Stimulated activated CD8-positive, alpha-beta memory T cell treated with anti-CD3 and anti-CD28 coated beads, Interleukin-15, amount 100 ng/mL, for 24 hours (primary cell): ENCODE measurements around the gene SLC17A3.

Source experiments
- DNase-seq: peaks from one replicate; pipeline ENCODE4 v3.0.0-alpha.2; 2020; ENCODE audit warnings: low read depth

The SLC17A3 gene

GRCh38 chr6:25874118-25874517 lies at the start of gene SLC17A3:
SLC17A3 (minus strand) TSS chr6:25874243; CDS start chr6:25868387, 5,856 bp downstream.
- no peak for DNase-seq

- no peak for DNase-seq
Measured at GRCh38 chr6:25922301-25922700, 48.3 kb upstream of the SLC17A3 start.

GRCh38 chr6:25921525-25922203 lies 47.6 kb upstream of the SLC17A3 start:
- DNase-seq: no peak

- DNase-seq: no peak
Measured at GRCh38 chr6:25919657-25920056, 45.6 kb upstream of the SLC17A3 start.

- no peak for DNase-seq
Measured at GRCh38 chr6:25918083-25918683, 44.1 kb upstream of the SLC17A3 start.

- DNase-seq: no peak
Measured at GRCh38 chr6:25916789-25917490, 42.9 kb upstream of the SLC17A3 start.

- DNase-seq: no peak
Measured at GRCh38 chr6:25916330-25916729, 42.3 kb upstream of the SLC17A3 start.

- no peak for DNase-seq
Measured at GRCh38 chr6:25913741-25914140, 39.7 kb upstream of the SLC17A3 start.

GRCh38 chr6:25911351-25911750 lies 37.3 kb upstream of the SLC17A3 start:
- DNase-seq: no peak

GRCh38 chr6:25907475-25908014 lies 33.5 kb upstream of the SLC17A3 start:
- DNase-seq: no peak

- no peak for DNase-seq
Measured at GRCh38 chr6:25903467-25904099, 29.5 kb upstream of the SLC17A3 start.

- no peak for DNase-seq
Measured at GRCh38 chr6:25902071-25902470, 28.0 kb upstream of the SLC17A3 start.

GRCh38 chr6:25900843-25901242 lies 26.8 kb upstream of the SLC17A3 start:
- DNase-seq: no peak

GRCh38 chr6:25899580-25900408 lies 25.8 kb upstream of the SLC17A3 start:
- DNase-seq: no peak

GRCh38 chr6:25899123-25899522 lies 25.1 kb upstream of the SLC17A3 start:
- DNase-seq: no peak

- no peak for DNase-seq
Measured at GRCh38 chr6:25898289-25898977, 24.4 kb upstream of the SLC17A3 start.

- no peak for DNase-seq
Measured at GRCh38 chr6:25896252-25896651, 22.2 kb upstream of the SLC17A3 start.

GRCh38 chr6:25895771-25896170 lies 21.7 kb upstream of the SLC17A3 start:
- no peak for DNase-seq

GRCh38 chr6:25893778-25894177 lies 19.7 kb upstream of the SLC17A3 start:
- DNase-seq: no peak

- no peak for DNase-seq
Measured at GRCh38 chr6:25892877-25893276, 18.8 kb upstream of the SLC17A3 start.
